SH-SY5Y (cell line): ENCODE measurements around the gene GRIP1.

ENCODE experiments used
- GATA2 ChIP-seq: IDR thresholded peaks from 2 replicates; pipeline ENCODE4 v1.6.1; 2011; ENCODE audit warnings: mild to moderate bottlenecking, low read depth, low read length
- GATA3 ChIP-seq: IDR thresholded peaks from 2 replicates; pipeline ENCODE4 v1.6.1; 2011; ENCODE audit warnings: low read depth, mild to moderate bottlenecking, low read length, moderate library complexity

GRIP1 gene

DNA sequence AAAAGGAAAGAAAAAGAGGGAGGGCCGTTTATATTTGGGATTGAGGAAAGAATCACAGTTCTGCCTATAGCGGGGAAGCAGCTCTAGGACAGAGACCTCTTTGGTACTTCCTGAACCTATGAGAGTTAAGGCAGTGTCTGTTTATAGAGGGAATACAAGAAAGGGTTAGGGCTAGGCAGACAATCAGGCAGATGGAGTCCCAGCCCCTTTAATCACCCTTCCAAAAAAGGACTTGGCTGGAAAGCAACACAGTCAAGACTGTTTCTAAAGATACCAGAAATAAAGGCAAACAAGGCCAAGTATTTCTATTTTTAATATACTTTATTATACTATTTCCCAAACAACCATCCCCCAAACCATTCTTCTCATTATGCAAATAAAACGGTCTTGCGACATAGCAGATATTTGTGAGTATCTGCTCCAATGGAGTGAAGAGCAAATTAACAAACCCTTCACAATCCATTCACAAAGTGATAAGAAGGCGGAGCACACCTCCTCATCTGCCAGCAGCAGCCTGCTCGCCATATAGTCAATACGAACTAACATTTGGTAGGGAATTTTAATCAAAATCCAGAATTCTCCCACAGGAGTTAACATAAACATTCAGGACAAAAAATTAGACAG lies 697 bp upstream of the GRIP1 start:
- TF ChIP-seq GATA2 (no peak), GATA3 (no peak)

DNA sequence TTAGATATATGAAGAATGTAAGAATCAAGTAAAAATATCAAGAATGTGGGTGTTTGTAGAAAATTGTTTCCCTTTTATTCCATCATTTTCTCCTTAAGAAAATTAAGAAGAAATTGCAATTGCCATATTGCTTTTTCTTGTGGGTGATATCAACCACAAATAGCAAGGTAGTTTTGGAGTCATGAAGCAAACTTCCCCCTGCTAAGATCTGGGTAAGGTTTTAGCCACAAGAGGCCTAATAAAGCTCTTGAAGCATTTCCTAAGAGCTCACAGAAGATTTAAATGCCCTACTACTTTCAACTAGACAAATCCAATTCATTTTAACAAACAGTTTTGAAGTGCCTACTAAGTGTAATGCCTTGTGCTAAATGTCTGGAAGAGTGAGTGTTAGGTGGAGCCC lies 2.6 kb downstream of the GRIP1 start:
- TF ChIP-seq GATA2 (no peak), GATA3 (no peak)

DNA sequence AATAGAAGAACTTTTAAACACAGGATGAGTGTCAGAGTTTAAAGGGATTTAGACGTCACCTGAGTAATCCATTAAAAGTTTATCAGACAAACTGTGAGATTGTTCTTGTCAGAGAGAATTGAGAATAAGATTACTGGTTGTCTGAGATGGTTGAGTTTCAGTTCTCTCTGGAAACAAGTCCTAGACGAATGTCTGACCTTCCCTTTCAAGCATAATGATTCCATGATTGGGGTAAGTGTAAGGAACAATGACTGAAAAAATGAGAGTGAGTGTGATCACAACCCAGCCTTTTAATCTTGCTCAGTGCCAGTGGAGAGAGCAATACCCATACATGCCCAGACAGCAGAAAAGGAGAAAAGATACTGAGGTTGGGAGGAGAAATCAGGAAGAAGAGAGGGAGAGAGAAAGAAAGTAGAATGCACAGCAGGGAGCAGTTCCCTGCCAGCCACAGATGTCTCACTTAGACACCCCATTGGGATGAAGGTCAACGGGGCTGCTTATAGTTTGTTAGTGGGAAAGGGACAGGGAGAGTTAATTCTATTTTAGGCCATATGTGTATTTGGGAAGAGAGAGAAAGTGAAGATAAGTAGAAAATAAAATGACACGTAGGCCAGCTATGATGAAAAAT lies 4.3 kb downstream of the GRIP1 start:
- TF ChIP-seq GATA3 (no peak), GATA2 (no peak)

GRCh38 chr12:66669541-66669940 lies 9.3 kb downstream of the GRIP1 start:
- TF ChIP-seq GATA3 = no peak
- TF ChIP-seq GATA2 = no peak

DNA sequence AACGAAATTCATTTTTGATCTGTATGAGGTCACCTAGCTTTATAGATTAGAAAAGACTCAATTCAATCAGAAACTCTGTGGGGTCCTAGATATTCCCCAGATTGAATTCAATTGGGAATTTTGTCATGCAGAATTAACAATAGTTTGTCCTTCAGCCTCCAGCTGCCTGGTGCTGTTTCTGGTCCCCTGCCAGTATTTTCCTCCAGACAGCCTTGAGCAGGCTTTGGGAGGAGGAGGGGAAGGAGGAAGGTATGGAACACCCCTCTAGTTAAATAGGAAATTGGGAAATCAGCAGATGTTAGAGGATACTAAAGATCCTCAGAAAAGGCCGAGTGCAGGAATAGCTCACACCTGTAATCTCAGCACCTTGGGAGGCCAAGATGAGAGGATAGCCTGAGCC lies 10.6 kb downstream of the GRIP1 start:
- TF ChIP-seq GATA3 (no peak), GATA2 (no peak)

- TF ChIP-seq GATA3 (no peak), GATA2 (no peak)
Observed at GRCh38 chr12:66667906-66668305, 11.0 kb downstream of the GRIP1 start.

DNA sequence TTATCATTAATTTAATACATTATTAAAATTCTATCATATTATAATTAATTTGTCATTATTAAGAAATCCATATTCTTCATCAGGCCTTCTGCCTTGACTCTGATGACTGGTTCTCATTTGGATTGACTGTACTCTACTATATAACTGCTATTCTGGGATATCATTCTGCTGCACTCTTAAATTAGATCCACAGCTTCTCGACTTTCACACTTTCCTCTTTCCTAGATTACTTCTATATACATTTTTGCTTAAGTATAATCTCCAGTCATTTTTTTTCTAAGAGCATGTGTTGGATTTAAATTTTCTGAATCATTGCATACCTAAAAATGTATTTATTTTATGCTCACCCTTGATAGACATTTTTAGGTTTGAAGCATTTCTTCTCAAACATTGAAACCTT lies 12.4 kb downstream of the GRIP1 start:
- TF ChIP-seq GATA3 (no peak), GATA2 (no peak)

GRCh38 chr12:66665435-66665985 lies 13.4 kb downstream of the GRIP1 start:
- TF ChIP-seq GATA3 (no peak), GATA2 (no peak)

- no peak for TF ChIP-seq GATA2
Observed at GRCh38 chr12:66664076-66664475, 14.8 kb downstream of the GRIP1 start.

DNA sequence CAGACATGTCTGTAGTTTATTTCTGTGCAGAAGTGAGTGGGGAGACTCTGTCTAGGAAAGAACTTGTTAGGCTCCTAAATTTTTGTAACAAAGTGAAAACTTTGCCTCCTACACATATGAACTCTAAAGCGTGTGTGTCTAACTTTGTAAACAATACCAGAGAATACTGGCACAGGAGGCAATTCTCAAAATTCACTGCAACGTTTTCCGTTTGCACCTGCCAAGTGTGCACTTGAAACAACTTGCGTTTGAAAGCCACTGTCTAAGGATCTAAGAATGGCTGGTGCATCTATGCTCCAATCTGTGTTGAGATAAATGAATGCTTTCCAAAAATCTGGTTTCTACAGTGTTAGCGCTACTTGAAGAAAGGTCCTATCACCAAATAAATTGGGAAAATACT lies 15.3 kb downstream of the GRIP1 start:
- no peak for TF ChIP-seq GATA3

DNA sequence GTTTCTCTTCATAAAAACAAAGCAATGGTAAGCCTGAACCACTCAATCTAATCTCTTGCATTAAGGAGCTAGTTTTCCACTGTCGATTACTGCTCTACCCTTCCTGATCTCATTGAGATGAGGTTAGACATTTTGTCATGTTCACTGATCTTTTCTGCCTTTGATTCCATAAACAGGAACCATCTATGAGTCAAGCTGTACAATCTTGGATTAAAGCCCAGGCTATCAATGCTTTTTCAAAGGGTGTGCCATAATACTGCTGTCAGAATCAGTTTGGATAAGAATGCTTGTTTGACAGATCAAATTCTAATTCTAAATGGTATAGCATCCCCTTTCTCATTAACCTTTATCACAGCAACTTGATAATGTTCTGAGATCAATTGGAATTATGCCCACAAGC lies 16.1 kb downstream of the GRIP1 start:
- no peak for TF ChIP-seq GATA2
- no peak for TF ChIP-seq GATA3

- TF ChIP-seq GATA2 (no peak), GATA3 (no peak)
Observed at GRCh38 chr12:66662179-66662578, 16.7 kb downstream of the GRIP1 start.

- TF ChIP-seq GATA2 = no peak
- TF ChIP-seq GATA3 = no peak
Observed at GRCh38 chr12:66661357-66661756, 17.5 kb downstream of the GRIP1 start.

DNA sequence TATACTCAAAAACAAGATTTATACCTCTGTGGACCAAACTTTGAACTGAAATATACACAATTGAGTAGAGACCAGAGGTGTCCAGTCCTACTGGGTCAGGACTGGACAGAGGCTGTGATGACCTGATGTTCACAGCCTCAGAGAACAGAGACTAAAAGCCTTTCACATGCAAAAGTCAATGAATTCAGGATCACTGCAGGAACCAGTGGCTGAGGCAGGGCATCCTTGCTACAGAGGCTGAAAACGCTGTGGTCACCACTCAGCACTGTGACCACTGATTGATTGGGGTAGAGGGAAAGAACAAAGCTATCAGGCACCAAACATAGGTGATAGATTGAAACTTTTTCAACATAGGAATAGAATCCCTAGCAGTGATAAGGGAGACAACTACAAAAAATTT lies 25.1 kb downstream of the GRIP1 start:
- TF ChIP-seq GATA2 (no peak), GATA3 (no peak)

GRCh38 chr12:66648033-66648735 lies 30.7 kb downstream of the GRIP1 start:
- TF ChIP-seq GATA2 (no peak), GATA3 (no peak)
